H1 (cell line): ENCODE data around the gene NFIX. TPM values are rescaled to one million over a fixed set of nuclear protein-coding genes. Genes with fewer than 3 reads are reported as not detected.
A peak's percentile ranks its signal among the peaks of the same experiment; 100 is the strongest.

Experiments used
- CTCF ChIA-PET: fragments of 300-600 bp; sonication (Branson Sonifier 250); formaldehyde crosslinking; loops from one replicate; lab custom pipeline; 2021; ENCODE audit not compliant: partially characterized antibody; lab: Charles Lee
- POLR2A ChIA-PET: fragments of 300-600 bp; sonication (Branson Sonifier 250); formaldehyde crosslinking; loops from one replicate; lab custom pipeline; 2021; ENCODE audit warnings: inconsistent platforms; ENCODE audit not compliant: partially characterized antibody; lab: Charles Lee
- DNase-seq, 2 experiments: peaks; one replicate each; pipeline versions ENCODE4 v3.0.0 to v3.0.0-alpha.2; 2010 to 2022; ENCODE audit warnings: low spot score in 2 of 2, low read depth in 1 of 2, mixed read lengths in 1 of 2
- FAIRE-seq: peaks from 2 replicates; lab custom pipeline; 2011; peaks lifted over from hg19 to GRCh38; lab: Jason Lieb, UNC
- H2AFZ ChIP-seq: 2 replicates; pipeline ENCODE4 v1.8.1; 2012; ENCODE audit warnings: low read length, inconsistent platforms
- H2AK5ac ChIP-seq: 2 replicates; pipeline ENCODE4 v1.6.1; 2013; ENCODE audit warnings: low read depth, low read length
- H2BK120ac ChIP-seq: replicated peaks from 2 replicates; pipeline ENCODE3; 2013; ENCODE audit warnings: low read depth, low read length, inconsistent platforms
- H2BK12ac ChIP-seq: 2 replicates; pipeline ENCODE4 v1.6.1; 2013; ENCODE audit warnings: low read depth, low read length
- H2BK15ac ChIP-seq: 2 replicates; pipeline ENCODE4 v1.6.1; 2013; ENCODE audit warnings: low read length
- H2BK20ac ChIP-seq: 2 replicates; pipeline ENCODE4 v1.6.1; 2013; ENCODE audit warnings: low read length
- H2BK5ac ChIP-seq: 2 replicates; pipeline ENCODE4 v1.6.1; 2013; ENCODE audit warnings: low read depth, low read length
- H3K14ac ChIP-seq: 2 replicates; pipeline ENCODE4 v1.6.1; 2013; ENCODE audit warnings: inconsistent platforms; ENCODE audit not compliant: insufficient read length
- H3K18ac ChIP-seq: 2 replicates; pipeline ENCODE4 v1.6.1; 2013; ENCODE audit warnings: low read length; ENCODE audit errors: extremely low read depth
- H3K23ac ChIP-seq: 2 replicates; pipeline ENCODE4 v1.6.1; 2013; ENCODE audit warnings: inconsistent platforms; ENCODE audit not compliant: insufficient read length
- H3K23me2 ChIP-seq: 2 replicates; pipeline ENCODE4 v1.6.1; 2013; ENCODE audit warnings: low read depth, low read length
- H3K27ac ChIP-seq: 2 replicates; pipeline ENCODE4 v1.6.1; 2011; ENCODE audit warnings: low read depth, low read length, inconsistent platforms
- H3K27me3 ChIP-seq, 4 experiments: replicated peaks in 1 of 4; 1 replicate in 1 of 4; 2 replicates in 3 of 4; pipeline versions ENCODE4 v1.6.1 to v1.8.1; 2011 to 2013; ENCODE audit warnings: low read length in 3 of 4, mild to moderate bottlenecking in 3 of 4, inconsistent platforms in 2 of 4, mixed read lengths in 2 of 4, moderate library complexity in 1 of 4; ENCODE audit not compliant: control insufficient read depth in 3 of 4, insufficient read depth in 3 of 4; ENCODE audit errors: extremely low read depth in 1 of 4
- H3K36me3 ChIP-seq, 4 experiments: 2 replicates each; pipeline versions ENCODE4 v1.6.1 to v1.8.1; 2011 to 2013; ENCODE audit warnings: mild to moderate bottlenecking in 4 of 4, low read length in 3 of 4, moderate library complexity in 2 of 4, control low read depth in 1 of 4, inconsistent platforms in 1 of 4; ENCODE audit not compliant: insufficient read depth in 4 of 4, control insufficient read depth in 2 of 4
- H3K4ac ChIP-seq: replicated peaks from 2 replicates; pipeline ENCODE3; 2013; ENCODE audit warnings: low read length, low read depth, mixed read lengths, inconsistent platforms; ENCODE audit not compliant: insufficient read length
- H3K4me1 ChIP-seq, 4 experiments: replicated peaks in 1 of 4; 1 replicate in 1 of 4; 2 replicates in 3 of 4; pipeline versions ENCODE4 v1.6.1 to v1.8.1; 2011 to 2013; ENCODE audit warnings: low read length in 3 of 4, inconsistent platforms in 2 of 4, mixed read lengths in 1 of 4; ENCODE audit not compliant: insufficient read depth in 4 of 4, control insufficient read depth in 3 of 4
- H3K4me2 ChIP-seq, 2 experiments: 2 replicates each; pipeline versions ENCODE4 v1.6.1 to v1.8.1; 2011 to 2013; ENCODE audit warnings: low read depth in 2 of 2, low read length in 2 of 2, control low read depth in 1 of 2, inconsistent platforms in 1 of 2, mild to moderate bottlenecking in 1 of 2; ENCODE audit not compliant: insufficient read depth in 1 of 2
- H3K4me3 ChIP-seq, 4 experiments: fragments of 200-600, 300-600 bp in 1 of 4; sonication (generic), shearing (Covaris generic), sonication (Bioruptor Twin) in 1 of 4; 2 replicates each; pipeline versions ENCODE4 v1.5.1 to v1.8.1; 2011 to 2016; ENCODE audit warnings: low read length in 4 of 4, low read depth in 3 of 4, control low read depth in 2 of 4, inconsistent platforms in 2 of 4, mild to moderate bottlenecking in 2 of 4, mixed read lengths in 1 of 4, moderate library complexity in 1 of 4; ENCODE audit not compliant: insufficient read depth in 2 of 4; ENCODE audit errors: extremely low read depth in 1 of 4
- H3K56ac ChIP-seq: replicated peaks from 2 replicates; pipeline ENCODE3; 2013; ENCODE audit warnings: low read depth, mild to moderate bottlenecking, mixed read lengths, low read length, inconsistent platforms; ENCODE audit not compliant: insufficient read length
- H3K79me1 ChIP-seq: 2 replicates; pipeline ENCODE4 v1.6.1; 2013; ENCODE audit warnings: low read depth, low read length, control low read depth
- H3K79me2 ChIP-seq, 2 experiments: 2 replicates each; pipeline versions ENCODE4 v1.6.1 to v1.8.1; 2012 to 2013; ENCODE audit warnings: low read length in 2 of 2, mild to moderate bottlenecking in 2 of 2, inconsistent platforms in 1 of 2; ENCODE audit not compliant: insufficient read depth in 2 of 2, control insufficient read depth in 1 of 2
- H3K9ac ChIP-seq, 4 experiments: replicated peaks in 1 of 4; 1 replicate in 1 of 4; 2 replicates in 3 of 4; pipeline versions ENCODE4 v1.6.1 to v1.8.1; 2011 to 2013; ENCODE audit warnings: low read depth in 3 of 4, low read length in 3 of 4, control low read depth in 2 of 4, mild to moderate bottlenecking in 2 of 4, moderate library complexity in 2 of 4, inconsistent platforms in 1 of 4; ENCODE audit errors: extremely low read depth in 1 of 4
- H3K9me3 ChIP-seq, 2 experiments: 2 replicates each; pipeline versions ENCODE4 v1.6.1 to v1.8.1; 2012 to 2013; ENCODE audit warnings: mild to moderate bottlenecking in 2 of 2, moderate library complexity in 2 of 2, control low read depth in 1 of 2, inconsistent platforms in 1 of 2, low read depth in 1 of 2, low read length in 1 of 2, mixed read lengths in 1 of 2; ENCODE audit not compliant: insufficient read depth in 2 of 2
- H4K20me1 ChIP-seq, 2 experiments: replicated peaks in 1 of 2; 2 replicates each; pipeline versions ENCODE3 to v1.8.1; 2011 to 2013; ENCODE audit warnings: inconsistent platforms in 2 of 2, low read length in 2 of 2, mild to moderate bottlenecking in 1 of 2; ENCODE audit not compliant: insufficient read depth in 2 of 2, control insufficient read depth in 1 of 2
- H4K5ac ChIP-seq: 2 replicates; pipeline ENCODE4 v1.6.1; 2013; ENCODE audit warnings: low read length, low read depth, mixed read lengths, inconsistent platforms; ENCODE audit not compliant: insufficient read length
- H4K8ac ChIP-seq: 2 replicates; pipeline ENCODE4 v1.8.0; 2013; ENCODE audit warnings: mild to moderate bottlenecking, moderate library complexity, low read length, inconsistent platforms; ENCODE audit not compliant: insufficient read depth; ENCODE audit errors: extremely low read depth
- H4K91ac ChIP-seq: replicated peaks from 2 replicates; pipeline ENCODE3; 2013; ENCODE audit warnings: low read length, mixed read lengths, inconsistent platforms; ENCODE audit not compliant: insufficient read length
- CBX5 ChIP-seq: fragments of 300-800, 300-1000 bp; sonication (generic); IDR thresholded peaks from 2 replicates; pipeline ENCODE4 v1.7.1; 2016; ENCODE audit warnings: antibody characterized with exemption, low read length, low read depth
- CEBPB ChIP-seq: IDR thresholded peaks from 2 replicates; pipeline ENCODE4 v1.6.1; 2012; ENCODE audit warnings: low read depth, low read length
- CHD1 ChIP-seq: IDR thresholded peaks from 2 replicates; pipeline ENCODE4 v1.6.1; 2012; ENCODE audit warnings: low read depth, low read length, improper control_type of control experiment
- GTF2F1 ChIP-seq: IDR thresholded peaks from 2 replicates; pipeline ENCODE4 v1.6.1; 2012; ENCODE audit warnings: low read depth, low read length, improper control_type of control experiment, borderline replicate concordance
- JUN ChIP-seq: IDR thresholded peaks from 2 replicates; pipeline ENCODE4 v1.6.1; 2011; ENCODE audit warnings: low read depth, mild to moderate bottlenecking, improper control_type of control experiment, low read length
- JUND ChIP-seq: IDR thresholded peaks from 2 replicates; pipeline ENCODE4 v1.6.1; 2011; ENCODE audit warnings: mild to moderate bottlenecking, improper control_type of control experiment, low read length
- PHF8 ChIP-seq: fragments of 200-600 bp; sonication (generic); conservative IDR thresholded peaks from 2 replicates; pipeline ENCODE4 v1.7.1; 2012; ENCODE audit warnings: low read depth, mild to moderate bottlenecking, inconsistent platforms, low read length, moderate library complexity
- POLR2A ChIP-seq, 2 experiments: IDR thresholded peaks; 1 replicate in 1 of 2; 2 replicates in 1 of 2; pipeline ENCODE4 v1.6.1; 2011; ENCODE audit warnings: low read depth in 2 of 2, low read length in 2 of 2, mild to moderate bottlenecking in 2 of 2; ENCODE audit errors: control extremely low read depth in 1 of 2
- SIRT6 ChIP-seq: IDR thresholded peaks from one replicate; pipeline ENCODE4 v1.7.1; 2012; ENCODE audit warnings: low read length, inconsistent platforms
- SIX5 ChIP-seq: IDR thresholded peaks from 2 replicates; pipeline ENCODE4 v1.6.1; 2011; ENCODE audit warnings: mild to moderate bottlenecking, low read depth, low read length
- YY1 ChIP-seq: IDR thresholded peaks from 2 replicates; pipeline ENCODE4 v1.6.1; 2011; ENCODE audit warnings: low read depth, mild to moderate bottlenecking, low read length
- whole genome bisulfite sequencing, 2 experiments: shearing (Covaris generic) in 1 of 2; methylation state at CpG; one replicate each; pipeline versions ENCODE4 v1.1.6 to v1.1.7; 2013 to 2015; ENCODE audit warnings: low lambda C conversion rate in 2 of 2, mixed read lengths in 2 of 2, inconsistent platforms in 1 of 2, low coverage in 1 of 2, missing lambda C conversion rate in 1 of 2; ENCODE audit not compliant: insufficient replicate concordance in 2 of 2, insufficient coverage in 1 of 2, insufficient read length in 1 of 2; ENCODE audit errors: extremely low coverage in 1 of 2, missing lambda C conversion rate in 1 of 2; 5-methylcytosine and 5-hydroxymethylcytosine counted together
- polyA plus RNA-seq, 7 experiments: library from polyadenylated mRNA; depleted of rRNA in 3 of 7; stranded (reverse) in 5 of 7; unstranded in 2 of 7; fragments of >200 nt in 5 of 7; fragments of 200-250 nt in 2 of 7; gene quantifications; 1 replicate in 5 of 7; 2 replicates in 1 of 7; 4 replicates in 1 of 7; pipeline versions ENCODE4 v1.2.1 to v1.2.3, GENCODE V29; 2011 to 2013; ENCODE audit warnings: missing spikeins in 2 of 7, mixed read lengths in 2 of 7
- total RNA-seq: library from RNA; stranded (reverse); fragmentation: NEBNext Ultra II Directional; extraction: Animal tissue kit (Norgen Biotek cat#: 25700); gene quantifications from 2 replicates; pipeline ENCODE4 v1.2.1, GENCODE V29; 2021

The NFIX gene
- total and polyA plus RNA-seq, 2 of the 8 experiments (the other 6 are each of a cell fraction or from before 2014, with no cell fraction given) = 0.03 to 0.20 TPM

DNA sequence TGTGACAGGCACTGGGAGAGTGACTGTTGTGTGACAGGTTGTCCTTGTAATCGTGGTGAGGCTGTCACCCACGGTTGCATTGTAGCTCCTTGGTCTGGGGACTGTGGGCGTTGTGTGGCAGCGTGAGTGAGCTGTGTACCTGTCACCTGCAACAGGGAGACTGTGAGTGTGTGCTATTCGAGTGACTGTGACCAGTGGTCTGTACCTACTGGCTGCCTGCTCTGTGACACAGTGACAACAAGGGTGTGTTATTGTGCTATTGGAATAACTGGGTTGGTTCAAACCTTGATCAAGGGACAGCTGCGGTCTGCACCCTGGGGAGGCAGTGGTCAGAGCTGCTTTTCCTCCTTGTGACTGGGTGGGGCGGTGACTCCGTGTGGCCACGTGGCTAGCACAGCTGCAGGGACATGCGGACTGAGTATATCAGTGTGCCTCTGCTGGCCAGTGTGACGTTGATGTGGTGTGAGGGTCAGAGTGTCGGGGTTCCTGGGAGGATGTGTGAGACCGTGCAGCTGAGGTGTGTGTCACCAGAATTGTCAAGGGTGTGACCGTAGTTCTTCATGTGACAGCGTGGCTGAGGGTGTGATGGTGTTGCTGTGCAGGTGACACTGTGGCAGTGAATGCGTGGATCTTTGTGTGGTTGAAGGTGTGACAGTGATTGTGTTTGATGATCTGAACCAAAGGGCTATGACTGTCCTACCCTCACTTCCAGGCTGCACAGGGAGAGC, 10.1 kb upstream of the NFIX start:
- Histone ChIP-seq H4K91ac (peak overlapping the region; percentile 15), H4K20me1 (peaks cover 0 to 19% of the 10 kb centered on the region in 2 experiments), H2AK5ac (peak overlapping the region; percentile 76), H3K27ac (no peak overlapping the region), H3K23ac (no peak overlapping the region), H2BK12ac (peak overlapping the region; percentile 91; the same call in 1 of the 2 replicates), H3K4me3 (no peak overlapping the region), H3K4ac (peak overlapping the region; percentile 87), H3K9ac (no peak overlapping the region), H3K9me3 (no peaks in the 10 kb centered on the region), H3K18ac (no peak overlapping the region; the same call in 1 of the 2 replicates), H2BK15ac (peak overlapping the region; percentile 46; the same call in 1 of the 2 replicates), H3K36me3 (no peaks in the 10 kb centered on the region), H4K8ac (peak overlapping the region; percentile 35; the same call in 1 of the 2 replicates), H3K27me3 (peaks cover 2 to 50% (median 39%) of the 10 kb centered on the region in 4 experiments), H2BK120ac (no peak overlapping the region), H3K14ac (no peak overlapping the region), H2BK20ac (peak overlapping the region; percentile 67), H2BK5ac (peak overlapping the region; percentile 55; the same call in 1 of the 2 replicates), H3K23me2 (peaks cover 21% of the 10 kb centered on the region), H3K4me1 (peaks cover 0 to 11% (median 5%) of the 10 kb centered on the region in 4 experiments; a peak in 4 of 7 replicates), H3K56ac (no peak overlapping the region), H2AFZ (no peak overlapping the region), H3K4me2 (no peak overlapping the region), H3K79me1 (no peaks in the 10 kb centered on the region), H4K5ac (no peak overlapping the region), H3K79me2 (no peaks in the 10 kb centered on the region)
- FAIRE-seq (no peak), DNase-seq (no peak)
- TF ChIP-seq SIX5 (no peak), CHD1 (no peak), CEBPB (no peak), CBX5 (no peak), JUN (no peak), POLR2A (IDR thresholded peaks at IDR 0.05; ENCODE audit: control extremely low read depth in 1 of 2, low read depth in 2 of 2, low read length in 2 of 2) (no peak), JUND (no peak), PHF8 (no peak), SIRT6 (no peak), GTF2F1 (no peak), YY1 (no peak)
- WGBS, 2 experiments = 76% methylated on average over 16 of the region's 16 CpGs; no CpG with 5 or more reads in 1 of the 2 experiments
- ChIA-PET POLR2A (interaction anchor here (0.6 to 1.9 kb wide), 13 partner anchors 11 to 167 kb away, joined by 3 to 6 read pairs (median 3); no protein-coding TSS in a partner anchor), CTCF (interaction anchor here (0.7 to 16.3 kb wide), 23 partner anchors 8 to 119 kb away, joined by 3 to 431 read pairs (median 4); partner anchors contain the start of gene DAND5)
